Astrocyte (in vitro differentiated cells and primary cell): ENCODE results near the gene CDK5RAP2. TPM values are rescaled to one million over a fixed set of nuclear protein-coding genes. Genes with fewer than 3 reads are reported as not detected.

Experiments used
- DNase-seq: peaks from one replicate; pipeline ENCODE4 v3.0.0-alpha.2; 2010; ENCODE audit warnings: low read depth
- FAIRE-seq: peaks from 2 replicates; lab custom pipeline; 2011; peaks lifted over from hg19 to GRCh38; lab: Jason Lieb, UNC
- H2AFZ ChIP-seq: 2 replicates; pipeline ENCODE4 v1.6.0; 2012; ENCODE audit warnings: low read depth, low read length, inconsistent platforms
- H3K27ac ChIP-seq: 2 replicates; pipeline ENCODE4 v1.5.1; 2011; ENCODE audit warnings: low read depth, low read length, inconsistent platforms
- H3K27me3 ChIP-seq: 2 replicates; pipeline ENCODE4 v1.6.0; 2011; ENCODE audit warnings: low read length, inconsistent platforms; ENCODE audit not compliant: insufficient read depth
- H3K36me3 ChIP-seq: 2 replicates; pipeline ENCODE4 v1.5.1; 2011; ENCODE audit warnings: low read length, inconsistent platforms; ENCODE audit not compliant: insufficient read depth
- H3K4me1 ChIP-seq: 2 replicates; pipeline ENCODE4 v1.5.1; 2011; ENCODE audit warnings: low read length, inconsistent platforms; ENCODE audit not compliant: insufficient read depth
- H3K4me2 ChIP-seq: 2 replicates; pipeline ENCODE4 v1.6.0; 2012; ENCODE audit warnings: low read length, inconsistent platforms
- H3K4me3 ChIP-seq: 2 replicates; pipeline ENCODE4 v1.5.1; 2011; ENCODE audit warnings: low read depth, mild to moderate bottlenecking, low read length, inconsistent platforms; ENCODE audit not compliant: insufficient read depth
- H3K79me2 ChIP-seq: 2 replicates; pipeline ENCODE4 v1.6.0; 2012; ENCODE audit warnings: mild to moderate bottlenecking, low read length, inconsistent platforms; ENCODE audit not compliant: insufficient read depth
- H3K9ac ChIP-seq: 2 replicates; pipeline ENCODE4 v1.6.0; 2012; ENCODE audit warnings: mild to moderate bottlenecking, low read length, inconsistent platforms
- H3K9me3 ChIP-seq: 2 replicates; pipeline ENCODE4 v1.5.1; 2012; ENCODE audit warnings: low read depth, mild to moderate bottlenecking, low read length, inconsistent platforms; ENCODE audit not compliant: insufficient read depth
- H4K20me1 ChIP-seq: 2 replicates; pipeline ENCODE4 v1.6.0; 2012; ENCODE audit warnings: low read length, inconsistent platforms; ENCODE audit not compliant: insufficient read depth
- H3K27ac Mint-ChIP-seq: one replicate; pipeline ENCODE4 v1.8.0; 2021; ENCODE audit warnings: mild to moderate bottlenecking, mixed read lengths; ENCODE audit not compliant: unreplicated experiment
- H3K27me3 Mint-ChIP-seq: one replicate; pipeline ENCODE4 v1.8.0; 2021; ENCODE audit warnings: low read depth, mixed read lengths; ENCODE audit not compliant: unreplicated experiment
- H3K36me3 Mint-ChIP-seq: one replicate; pipeline ENCODE4 v1.8.0; 2021; ENCODE audit warnings: low read depth, mixed read lengths; ENCODE audit not compliant: unreplicated experiment
- H3K4me1 Mint-ChIP-seq: one replicate; pipeline ENCODE4 v1.8.0; 2021; ENCODE audit warnings: low read depth, mixed read lengths; ENCODE audit not compliant: unreplicated experiment
- H3K4me3 Mint-ChIP-seq: one replicate; pipeline ENCODE4 v1.8.0; 2021; ENCODE audit warnings: mild to moderate bottlenecking, moderate library complexity, mixed read lengths; ENCODE audit not compliant: unreplicated experiment
- H3K9me3 Mint-ChIP-seq: one replicate; pipeline ENCODE4 v1.8.0; 2021; ENCODE audit warnings: mild to moderate bottlenecking, mixed read lengths; ENCODE audit not compliant: unreplicated experiment
- EZH2 ChIP-seq: IDR thresholded peaks from 2 replicates; pipeline ENCODE4 v1.6.1; 2012; ENCODE audit warnings: mild to moderate bottlenecking, low read length, inconsistent platforms; ENCODE audit not compliant: insufficient read depth
- total RNA-seq: library from RNA; stranded (reverse); gene quantifications from 2 replicates; pipeline ENCODE4 v1.2.1, GENCODE V29; 2021
- TF ChIP-seq, protein P1 (sequence below): IDR thresholded peaks from 2 replicates; pipeline ENCODE4 v1.5.1; 2011; ENCODE audit warnings: low read depth, mild to moderate bottlenecking, inconsistent platforms, low read length, moderate library complexity; ENCODE audit not compliant: insufficient read depth

CDK5RAP2 gene
- total RNA-seq, 1 donor from 2014 or later = 36.3 TPM

DNA sequence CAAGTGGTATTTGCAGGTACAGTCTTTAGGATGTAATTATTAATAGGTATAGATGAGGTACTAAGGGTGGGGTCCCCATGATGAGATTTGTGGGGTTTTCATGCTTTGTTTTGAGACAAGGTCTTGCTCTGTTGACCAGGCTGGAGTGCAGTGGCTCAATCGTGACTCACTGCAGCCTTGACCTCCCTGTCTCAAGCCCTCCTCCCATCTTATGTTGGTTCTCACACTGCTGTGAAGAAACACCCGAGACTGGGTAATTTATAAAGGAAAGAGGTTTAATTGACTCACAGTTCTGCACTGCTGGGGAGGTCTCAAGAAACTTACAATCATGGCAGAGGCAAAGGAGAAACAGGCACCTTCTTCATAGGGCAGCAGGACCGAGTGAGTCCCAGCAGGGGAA is 217.5 kb downstream of the CDK5RAP2 start:
- H3K4me1 Mint-ChIP-seq = peaks cover 28% of the 10 kb centered on the region
- no peak for TF ChIP-seq EZH2
- TF ChIP-seq, protein P1, sequence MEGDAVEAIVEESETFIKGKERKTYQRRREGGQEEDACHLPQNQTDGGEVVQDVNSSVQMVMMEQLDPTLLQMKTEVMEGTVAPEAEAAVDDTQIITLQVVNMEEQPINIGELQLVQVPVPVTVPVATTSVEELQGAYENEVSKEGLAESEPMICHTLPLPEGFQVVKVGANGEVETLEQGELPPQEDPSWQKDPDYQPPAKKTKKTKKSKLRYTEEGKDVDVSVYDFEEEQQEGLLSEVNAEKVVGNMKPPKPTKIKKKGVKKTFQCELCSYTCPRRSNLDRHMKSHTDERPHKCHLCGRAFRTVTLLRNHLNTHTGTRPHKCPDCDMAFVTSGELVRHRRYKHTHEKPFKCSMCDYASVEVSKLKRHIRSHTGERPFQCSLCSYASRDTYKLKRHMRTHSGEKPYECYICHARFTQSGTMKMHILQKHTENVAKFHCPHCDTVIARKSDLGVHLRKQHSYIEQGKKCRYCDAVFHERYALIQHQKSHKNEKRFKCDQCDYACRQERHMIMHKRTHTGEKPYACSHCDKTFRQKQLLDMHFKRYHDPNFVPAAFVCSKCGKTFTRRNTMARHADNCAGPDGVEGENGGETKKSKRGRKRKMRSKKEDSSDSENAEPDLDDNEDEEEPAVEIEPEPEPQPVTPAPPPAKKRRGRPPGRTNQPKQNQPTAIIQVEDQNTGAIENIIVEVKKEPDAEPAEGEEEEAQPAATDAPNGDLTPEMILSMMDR = no peak
- DNase-seq (peak; percentile 19), FAIRE-seq (no peak)
- no peaks in the 10 kb centered on the region for H3K27me3 Mint-ChIP-seq
- no peak overlapping the region for H3K27ac ChIP-seq
- H3K36me3 Mint-ChIP-seq = no peaks in the 10 kb centered on the region
- H3K4me3 Mint-ChIP-seq = no peak overlapping the region
- no peak overlapping the region for H3K4me2 ChIP-seq
- peaks cover 11% of the 10 kb centered on the region for H3K9me3 Mint-ChIP-seq
- H3K4me1 ChIP-seq = peaks cover 7% of the 10 kb centered on the region
- H3K79me2 ChIP-seq = no peaks in the 10 kb centered on the region
- H2AFZ ChIP-seq = no peak overlapping the region
- no peak overlapping the region for H3K27ac Mint-ChIP-seq
- H3K36me3 ChIP-seq = no peaks in the 10 kb centered on the region
- no peaks in the 10 kb centered on the region for H4K20me1 ChIP-seq
- H3K9ac ChIP-seq = no peak overlapping the region
- H3K9me3 ChIP-seq = no peaks in the 10 kb centered on the region
- H3K4me3 ChIP-seq = no peak overlapping the region
- H3K27me3 ChIP-seq = no peaks in the 10 kb centered on the region

DNA sequence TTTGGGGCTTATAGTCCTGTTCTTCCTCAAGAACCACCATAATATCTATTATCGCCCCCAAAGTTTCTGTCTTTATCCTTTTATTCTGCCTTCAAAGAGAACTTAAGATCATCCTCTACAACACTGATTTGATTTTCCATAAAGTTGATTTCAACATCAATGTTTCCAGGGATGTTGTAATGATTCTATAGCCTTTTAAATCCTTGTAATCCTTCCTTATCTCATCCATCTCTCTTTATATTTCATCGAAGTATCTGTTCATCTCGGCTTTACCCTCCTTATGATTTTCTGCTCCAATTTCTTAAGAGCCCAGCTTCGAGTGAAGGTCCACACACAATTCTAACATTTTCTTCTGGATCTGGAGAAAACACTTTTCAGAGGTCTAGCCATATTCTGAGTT is 218.4 kb downstream of the CDK5RAP2 start:
- Histone ChIP-seq H3K79me2 (no peaks in the 10 kb centered on the region), H3K36me3 (no peaks in the 10 kb centered on the region), H3K4me2 (no peak overlapping the region), H3K9ac (no peak overlapping the region), H2AFZ (no peak overlapping the region), H3K4me3 (no peak overlapping the region), H3K4me1 (peaks cover 5% of the 10 kb centered on the region), H3K9me3 (no peaks in the 10 kb centered on the region), H3K27ac (no peak overlapping the region), H3K27me3 (no peaks in the 10 kb centered on the region), H4K20me1 (no peaks in the 10 kb centered on the region)
- Mint-ChIP-seq H3K27me3 (no peaks in the 10 kb centered on the region), H3K4me1 (peaks cover 23% of the 10 kb centered on the region), H3K4me3 (no peak overlapping the region), H3K27ac (no peak overlapping the region), H3K36me3 (no peaks in the 10 kb centered on the region), H3K9me3 (peaks cover 11% of the 10 kb centered on the region)
- no peak for FAIRE-seq
- no peak for DNase-seq
- TF ChIP-seq EZH2 = no peak
- TF ChIP-seq, protein P1 = no peak

DNA sequence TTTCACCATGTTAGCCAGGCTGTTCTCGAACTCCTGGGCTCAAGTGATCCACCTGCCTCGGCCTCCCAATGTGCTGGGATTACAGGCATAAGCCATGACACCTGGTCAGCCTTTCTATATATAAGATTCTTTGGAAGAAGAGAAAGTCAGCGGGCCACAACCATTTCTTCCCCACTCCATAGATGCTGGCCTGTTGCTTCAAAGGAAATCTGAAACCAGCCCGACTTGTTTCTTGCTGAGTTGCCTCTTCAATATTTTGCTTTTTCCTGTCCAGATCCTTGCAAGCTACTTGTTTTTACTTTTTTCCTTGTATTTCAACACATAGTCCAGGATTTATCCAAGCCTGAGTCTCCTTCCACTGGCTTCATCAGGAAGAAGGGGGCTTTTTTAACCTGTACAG is 219.5 kb downstream of the CDK5RAP2 start:
- Histone ChIP-seq H4K20me1 (no peaks in the 10 kb centered on the region), H3K27ac (no peak overlapping the region), H2AFZ (no peak overlapping the region), H3K27me3 (no peaks in the 10 kb centered on the region), H3K9me3 (peaks cover 7% of the 10 kb centered on the region), H3K36me3 (no peaks in the 10 kb centered on the region), H3K9ac (no peak overlapping the region), H3K79me2 (no peaks in the 10 kb centered on the region), H3K4me1 (no peaks in the 10 kb centered on the region), H3K4me2 (no peak overlapping the region), H3K4me3 (no peak overlapping the region)
- no peaks in the 10 kb centered on the region for H3K27me3 Mint-ChIP-seq
- H3K36me3 Mint-ChIP-seq = no peaks in the 10 kb centered on the region
- DNase-seq (no peak), FAIRE-seq (no peak)
- H3K27ac Mint-ChIP-seq = no peak overlapping the region
- peaks cover 11% of the 10 kb centered on the region for H3K9me3 Mint-ChIP-seq
- TF ChIP-seq, protein P1 = no peak
- no peak for TF ChIP-seq EZH2
- H3K4me3 Mint-ChIP-seq = no peak overlapping the region
- H3K4me1 Mint-ChIP-seq = peaks cover 16% of the 10 kb centered on the region
